DND-41 (cell line): ENCODE results near the gene PTPRR.

ENCODE experiments used
- EZH2 ChIP-seq: IDR thresholded peaks from 3 replicates; pipeline ENCODE4 v1.6.1; 2012; ENCODE audit warnings: borderline replicate concordance, low read depth, mild to moderate bottlenecking, moderate library complexity, low read length, inconsistent platforms; ENCODE audit not compliant: severe bottlenecking
- TF ChIP-seq, protein P1 (sequence below): IDR thresholded peaks from 2 replicates; pipeline ENCODE4 v1.5.1; 2012; ENCODE audit warnings: borderline replicate concordance, low read length, moderate library complexity, mild to moderate bottlenecking; ENCODE audit not compliant: poor library complexity, severe bottlenecking; ENCODE audit errors: extremely low read depth

- no peak for TF ChIP-seq EZH2
- TF ChIP-seq, protein P1, sequence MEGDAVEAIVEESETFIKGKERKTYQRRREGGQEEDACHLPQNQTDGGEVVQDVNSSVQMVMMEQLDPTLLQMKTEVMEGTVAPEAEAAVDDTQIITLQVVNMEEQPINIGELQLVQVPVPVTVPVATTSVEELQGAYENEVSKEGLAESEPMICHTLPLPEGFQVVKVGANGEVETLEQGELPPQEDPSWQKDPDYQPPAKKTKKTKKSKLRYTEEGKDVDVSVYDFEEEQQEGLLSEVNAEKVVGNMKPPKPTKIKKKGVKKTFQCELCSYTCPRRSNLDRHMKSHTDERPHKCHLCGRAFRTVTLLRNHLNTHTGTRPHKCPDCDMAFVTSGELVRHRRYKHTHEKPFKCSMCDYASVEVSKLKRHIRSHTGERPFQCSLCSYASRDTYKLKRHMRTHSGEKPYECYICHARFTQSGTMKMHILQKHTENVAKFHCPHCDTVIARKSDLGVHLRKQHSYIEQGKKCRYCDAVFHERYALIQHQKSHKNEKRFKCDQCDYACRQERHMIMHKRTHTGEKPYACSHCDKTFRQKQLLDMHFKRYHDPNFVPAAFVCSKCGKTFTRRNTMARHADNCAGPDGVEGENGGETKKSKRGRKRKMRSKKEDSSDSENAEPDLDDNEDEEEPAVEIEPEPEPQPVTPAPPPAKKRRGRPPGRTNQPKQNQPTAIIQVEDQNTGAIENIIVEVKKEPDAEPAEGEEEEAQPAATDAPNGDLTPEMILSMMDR: no peak
Measured at GRCh38 chr12:70918321-70918720, 2.2 kb downstream of the PTPRR start.
